SK-N-SH treated with all-trans-retinoic acid at 6 μM for 48 hours (cell line): ENCODE measurements around the gene GPR156.

ENCODE experiments used
- OSR1 ChIP-seq: fragments of 250-450 bp; sonication (Bioruptor Pico); IDR thresholded peaks from 2 replicates; pipeline ENCODE4 v1.8.0; 2022; ENCODE audit warnings: moderate library complexity, mild to moderate bottlenecking, inconsistent platforms
- PPARA ChIP-seq: fragments of 250-450 bp; sonication (Bioruptor Pico); IDR thresholded peaks from 2 replicates; pipeline ENCODE4 v1.5.0; 2020; ENCODE audit warnings: mild to moderate bottlenecking, borderline replicate concordance
- TOX ChIP-seq: fragments of 250-450 bp; sonication (Bioruptor Pico); IDR thresholded peaks from 2 replicates; pipeline ENCODE4 v1.8.0; 2021; ENCODE audit warnings: mild to moderate bottlenecking, moderate library complexity, borderline replicate concordance
- ZFP3 ChIP-seq: fragments of 250-450 bp; sonication (Bioruptor Pico); IDR thresholded peaks from 2 replicates; pipeline ENCODE4 v1.5.0; 2020; ENCODE audit warnings: mild to moderate bottlenecking, moderate library complexity
- ZNF565 ChIP-seq: fragments of 450-650 bp; formaldehyde crosslinking; conservative IDR thresholded peaks from 2 replicates; pipeline ENCODE4 v1.5.0; 2020; ENCODE audit warnings: low read depth, mild to moderate bottlenecking, moderate library complexity

GRCh38 chr3:120137548-120137947, 147.5 kb downstream of the GPR156 start:
- TF ChIP-seq ZFP3 (CRISPR knock-in tag) = no peak
- TF ChIP-seq ZNF565 (CRISPR knock-in tag) = no peak
- no peak for TF ChIP-seq OSR1 (CRISPR knock-in tag)
- TF ChIP-seq TOX (CRISPR knock-in tag) = no peak
- TF ChIP-seq PPARA (CRISPR knock-in tag) = no peak
